MM.1S (cell line): ENCODE data around the gene TMEM179.

Experiments used
- CTCF ChIP-seq: fragments of 300-600 bp; sonication (generic); IDR thresholded peaks from 2 replicates; pipeline ENCODE4 v1.5.1; 2016; ENCODE audit warnings: antibody characterized with exemption, low read length, mixed read lengths
- EZH2 ChIP-seq: fragments of 300-600 bp; sonication (generic); optimal IDR thresholded peaks from 2 replicates; pipeline ENCODE3; 2017; ENCODE audit warnings: low read depth, mild to moderate bottlenecking, antibody characterized with exemption, low read length, mixed read lengths

GRCh38 chr14:104574536-104574935, 30.0 kb downstream of the TMEM179 start:
- TF ChIP-seq CTCF, result no peak
- TF ChIP-seq EZH2, result no peak
